SK-N-SH (cell line): ENCODE results near the gene TUFT1. TPM values are rescaled to one million over a fixed set of nuclear protein-coding genes. Genes with fewer than 3 reads are reported as not detected.

ENCODE experiments used
- CTCF ChIA-PET: fragments of 300-600, 350-600 bp; formaldehyde crosslinking; extraction: SDS; loops from one replicate; lab custom pipeline; 2021; lab: Yijun Ruan, JAX
- POLR2A ChIA-PET: fragments of 350-600 bp; sonication (Branson Sonifier 250); formaldehyde crosslinking; extraction: SDS; loops from one replicate; lab custom pipeline; 2020; ENCODE audit warnings: antibody characterized with exemption, inconsistent platforms; lab: Yijun Ruan, JAX
- DNase-seq: peaks from one replicate; pipeline ENCODE4 v3.0.0; 2012
- H2AFZ ChIP-seq: fragments of 200-600 bp; sonication (generic); 2 replicates; pipeline ENCODE4 v1.8.1; 2016; ENCODE audit warnings: antibody characterized with exemption, mild to moderate bottlenecking, low read depth
- H3F3A ChIP-seq: fragments of 200-600 bp; sonication (generic); replicated peaks from 2 replicates; pipeline ENCODE3; 2016; ENCODE audit warnings: antibody characterized with exemption, mild to moderate bottlenecking; ENCODE audit not compliant: insufficient read depth
- H3K27ac ChIP-seq, 2 experiments: fragments of 200-500 bp in 1 of 2; fragments of 200-600 bp in 1 of 2; sonication (Bioruptor generic) in 1 of 2; sonication (generic), shearing (Covaris generic) in 1 of 2; 2 replicates each; pipeline versions ENCODE4 v1.5.1 to v1.6.1; 2014 to 2016; ENCODE audit warnings: low read depth in 2 of 2, inconsistent platforms in 1 of 2, low read length in 1 of 2, mild to moderate bottlenecking in 1 of 2, mixed read lengths in 1 of 2
- H3K27me3 ChIP-seq: fragments of 200-600 bp; sonication (generic), shearing (Covaris generic); 2 replicates; pipeline ENCODE4 v1.6.1; 2016; ENCODE audit warnings: mixed run types; ENCODE audit not compliant: insufficient read depth
- H3K36me3 ChIP-seq, 2 experiments: fragments of 200-500 bp in 1 of 2; fragments of 200-600 bp in 1 of 2; sonication (Bioruptor generic) in 1 of 2; sonication (generic) in 1 of 2; replicated peaks in 1 of 2; 2 replicates each; pipeline versions ENCODE3 to v1.5.1; 2014 to 2016; ENCODE audit warnings: low read length in 1 of 2, mild to moderate bottlenecking in 1 of 2; ENCODE audit not compliant: insufficient read depth in 2 of 2, control insufficient read depth in 1 of 2
- H3K4me1 ChIP-seq, 2 experiments: fragments of 200-500 bp in 1 of 2; fragments of 200-600 bp in 1 of 2; sonication (Bioruptor generic) in 1 of 2; sonication (generic), shearing (Covaris generic) in 1 of 2; 2 replicates each; pipeline versions ENCODE4 v1.5.1 to v1.6.1; 2014 to 2016; ENCODE audit warnings: low read depth in 1 of 2, low read length in 1 of 2, mixed run types in 1 of 2; ENCODE audit not compliant: insufficient read depth in 2 of 2, control insufficient read depth in 1 of 2
- H3K4me2 ChIP-seq: fragments of 200-600 bp; sonication (generic), shearing (Covaris generic); 2 replicates; pipeline ENCODE4 v1.6.1; 2017; ENCODE audit warnings: mixed run types
- H3K4me3 ChIP-seq, 2 experiments: fragments of 200-500 bp in 1 of 2; fragments of 200-600 bp in 1 of 2; sonication (Bioruptor generic) in 1 of 2; sonication (generic), shearing (Covaris generic) in 1 of 2; 2 replicates each; pipeline versions ENCODE4 v1.5.1 to v1.8.1; 2014 to 2016; ENCODE audit warnings: low read depth in 2 of 2, inconsistent platforms in 1 of 2, low read length in 1 of 2, mild to moderate bottlenecking in 1 of 2, mixed read lengths in 1 of 2, moderate library complexity in 1 of 2
- H3K79me2 ChIP-seq: fragments of 200-600 bp; sonication (generic); 2 replicates; pipeline ENCODE4 v1.8.1; 2017; ENCODE audit warnings: mild to moderate bottlenecking; ENCODE audit not compliant: insufficient read depth
- H3K9ac ChIP-seq: fragments of 200-600 bp; sonication (generic); 2 replicates; pipeline ENCODE4 v1.6.1; 2017; ENCODE audit warnings: mixed run types
- H3K9me2 ChIP-seq: fragments of 200-600 bp; sonication (generic); 2 replicates; pipeline ENCODE4 v1.6.1; 2017; ENCODE audit warnings: mixed run types
- H3K9me3 ChIP-seq: fragments of 200-600 bp; sonication (generic); 2 replicates; pipeline ENCODE4 v1.6.1; 2017; ENCODE audit warnings: mixed run types, mild to moderate bottlenecking, moderate library complexity
- H4K20me1 ChIP-seq: fragments of 200-600 bp; sonication (generic); 2 replicates; pipeline ENCODE4 v1.6.1; 2017; ENCODE audit warnings: mild to moderate bottlenecking, mixed run types; ENCODE audit not compliant: insufficient read depth
- CTCF ChIP-seq: fragments of 200-600 bp; sonication (generic); IDR thresholded peaks from 2 replicates; pipeline ENCODE4 v1.6.1; 2017; ENCODE audit warnings: antibody characterized with exemption, mild to moderate bottlenecking, moderate library complexity
- ELF1 ChIP-seq: IDR thresholded peaks from 2 replicates; pipeline ENCODE4 v1.4.0; 2012
- EP300 ChIP-seq, 2 experiments: IDR thresholded peaks; 2 replicates each; pipeline versions ENCODE4 v1.4.0 to v1.6.1; 2012; ENCODE audit warnings: borderline replicate concordance in 1 of 2, low read depth in 1 of 2, low read length in 1 of 2
- EZH2phosphoT487 ChIP-seq: fragments of 200-600 bp; sonication (generic); IDR thresholded peaks from 2 replicates; pipeline ENCODE4 v1.6.1; 2017; ENCODE audit warnings: low read depth, mixed run types, mild to moderate bottlenecking, antibody characterized with exemption, moderate library complexity, borderline replicate concordance
- FOXJ3 ChIP-seq: sonication (generic); formaldehyde crosslinking; IDR thresholded peaks from 2 replicates; pipeline ENCODE4 v1.5.1; 2020; ENCODE audit warnings: mild to moderate bottlenecking, missing genetic modification reagents
- JUND ChIP-seq: IDR thresholded peaks from 2 replicates; pipeline ENCODE4 v1.4.0; 2012
- MEF2A ChIP-seq: IDR thresholded peaks from 2 replicates; pipeline ENCODE4 v1.4.0; 2012; ENCODE audit warnings: low read depth, borderline replicate concordance
- NFIC ChIP-seq: IDR thresholded peaks from 2 replicates; pipeline ENCODE4 v1.4.0; 2012; ENCODE audit warnings: borderline replicate concordance
- NRF1 ChIP-seq: IDR thresholded peaks from 2 replicates; pipeline ENCODE4 v1.6.1; 2012; ENCODE audit warnings: low read depth, mild to moderate bottlenecking, low read length
- PBX3 ChIP-seq: IDR thresholded peaks from 2 replicates; pipeline ENCODE4; 2012
- POLR2AphosphoS5 ChIP-seq: IDR thresholded peaks from 2 replicates; pipeline ENCODE4 v1.6.1; 2012; ENCODE audit warnings: low read depth, low read length
- RAD21 ChIP-seq: IDR thresholded peaks from 2 replicates; pipeline ENCODE4 v1.6.1; 2012; ENCODE audit warnings: mild to moderate bottlenecking, low read length
- RCOR1 ChIP-seq: fragments of 150-350 bp; IDR thresholded peaks from 2 replicates; pipeline ENCODE4 v1.6.1; 2017; ENCODE audit warnings: antibody characterized with exemption, low read length
- TEAD4 ChIP-seq: IDR thresholded peaks from 2 replicates; pipeline ENCODE4 v1.4.0; 2012; ENCODE audit warnings: mild to moderate bottlenecking, borderline replicate concordance; ENCODE audit not compliant: insufficient read depth
- USF1 ChIP-seq: IDR thresholded peaks from 2 replicates; pipeline ENCODE4 v1.4.0; 2012; ENCODE audit warnings: low read depth, borderline replicate concordance
- YY1 ChIP-seq: IDR thresholded peaks from 2 replicates; pipeline ENCODE4 v1.4.0; 2012; ENCODE audit warnings: low read depth, mild to moderate bottlenecking
- WGBS: methylation state at CpG from one replicate; pipeline ENCODE4 v1.1.6; 2017; ENCODE audit warnings: low lambda C conversion rate; 5-methylcytosine and 5-hydroxymethylcytosine counted together
- polyA plus RNA-seq, 3 experiments: library from polyadenylated mRNA; depleted of rRNA; stranded (reverse); fragments of >200 nt; gene quantifications; 2 replicates each; pipeline ENCODE4 v1.2.3, GENCODE V29; 2012
- TF ChIP-seq, protein P1 (sequence below): fragments of 150-350 bp; IDR thresholded peaks from 2 replicates; pipeline ENCODE4 v1.6.1; 2017; ENCODE audit warnings: antibody characterized with exemption, low read length, low read depth, borderline replicate concordance
- TF ChIP-seq, protein P2 (sequence below): IDR thresholded peaks from 2 replicates; pipeline ENCODE4 v1.4.0; 2012; ENCODE audit warnings: low read depth, borderline replicate concordance
- TF ChIP-seq, protein P3 (sequence below): IDR thresholded peaks from 2 replicates; pipeline ENCODE4 v1.4.0; 2012; ENCODE audit warnings: low read depth

Gene TUFT1
- polyA plus RNA-seq, 1 of the 3 experiments (the other 2 are of a cell fraction) = 20.6 TPM

- peak overlapping the region in 1 of 2 experiments; percentile 24; a peak in 2 of 4 replicates for H3K27ac ChIP-seq
- H3K79me2 ChIP-seq = peaks cover 63% of the 10 kb centered on the region
- H2AFZ ChIP-seq = no peak overlapping the region
- no peaks in the 10 kb centered on the region for H3K9me2 ChIP-seq
- ChIA-PET CTCF (no interaction called here), POLR2A (no interaction called here)
- H3K4me2 ChIP-seq = peak overlapping the region; percentile 90
- H3K9ac ChIP-seq = peak overlapping the region; percentile 83
- peak overlapping the region; percentile 77 to 87 for H3K4me3 ChIP-seq
- no peaks in the 10 kb centered on the region for H3K9me3 ChIP-seq
- H3K27me3 ChIP-seq = no peaks in the 10 kb centered on the region
- H3K4me1 ChIP-seq = peaks cover 12 to 17% of the 10 kb centered on the region in 2 experiments; a peak in 3 of 4 replicates
- peaks cover 16% of the 10 kb centered on the region for H3F3A ChIP-seq
- 29% methylated on average over 9 of the region's 9 CpGs for WGBS
- H3K36me3 ChIP-seq = peaks cover 7 to 12% of the 10 kb centered on the region in 2 experiments
- no peak for TF ChIP-seq YY1
- no peak for TF ChIP-seq JUND
- no peak for TF ChIP-seq EP300 (IDR thresholded peaks at IDR 0.05; ENCODE audit: borderline replicate concordance in 1 of 2, low read depth in 1 of 2, low read length in 1 of 2)
- TF ChIP-seq RAD21 = no peak
- TF ChIP-seq, protein P1, sequence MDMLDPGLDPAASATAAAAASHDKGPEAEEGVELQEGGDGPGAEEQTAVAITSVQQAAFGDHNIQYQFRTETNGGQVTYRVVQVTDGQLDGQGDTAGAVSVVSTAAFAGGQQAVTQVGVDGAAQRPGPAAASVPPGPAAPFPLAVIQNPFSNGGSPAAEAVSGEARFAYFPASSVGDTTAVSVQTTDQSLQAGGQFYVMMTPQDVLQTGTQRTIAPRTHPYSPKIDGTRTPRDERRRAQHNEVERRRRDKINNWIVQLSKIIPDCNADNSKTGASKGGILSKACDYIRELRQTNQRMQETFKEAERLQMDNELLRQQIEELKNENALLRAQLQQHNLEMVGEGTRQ = no peak
- no peak for TF ChIP-seq ELF1
- TF ChIP-seq POLR2AphosphoS5 = no peak
- TF ChIP-seq, protein P2, sequence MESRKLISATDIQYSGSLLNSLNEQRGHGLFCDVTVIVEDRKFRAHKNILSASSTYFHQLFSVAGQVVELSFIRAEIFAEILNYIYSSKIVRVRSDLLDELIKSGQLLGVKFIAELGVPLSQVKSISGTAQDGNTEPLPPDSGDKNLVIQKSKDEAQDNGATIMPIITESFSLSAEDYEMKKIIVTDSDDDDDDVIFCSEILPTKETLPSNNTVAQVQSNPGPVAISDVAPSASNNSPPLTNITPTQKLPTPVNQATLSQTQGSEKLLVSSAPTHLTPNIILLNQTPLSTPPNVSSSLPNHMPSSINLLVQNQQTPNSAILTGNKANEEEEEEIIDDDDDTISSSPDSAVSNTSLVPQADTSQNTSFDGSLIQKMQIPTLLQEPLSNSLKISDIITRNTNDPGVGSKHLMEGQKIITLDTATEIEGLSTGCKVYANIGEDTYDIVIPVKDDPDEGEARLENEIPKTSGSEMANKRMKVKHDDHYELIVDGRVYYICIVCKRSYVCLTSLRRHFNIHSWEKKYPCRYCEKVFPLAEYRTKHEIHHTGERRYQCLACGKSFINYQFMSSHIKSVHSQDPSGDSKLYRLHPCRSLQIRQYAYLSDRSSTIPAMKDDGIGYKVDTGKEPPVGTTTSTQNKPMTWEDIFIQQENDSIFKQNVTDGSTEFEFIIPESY = no peak
- TF ChIP-seq MEF2A = no peak
- TF ChIP-seq EZH2phosphoT487 = no peak
- TF ChIP-seq CTCF = no peak
- no peak for TF ChIP-seq RCOR1
- TF ChIP-seq, protein P3, sequence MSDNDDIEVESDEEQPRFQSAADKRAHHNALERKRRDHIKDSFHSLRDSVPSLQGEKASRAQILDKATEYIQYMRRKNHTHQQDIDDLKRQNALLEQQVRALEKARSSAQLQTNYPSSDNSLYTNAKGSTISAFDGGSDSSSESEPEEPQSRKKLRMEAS = no peak
- no peak for TF ChIP-seq TEAD4
- TF ChIP-seq NRF1 = no peak
- no peak for TF ChIP-seq USF1
- TF ChIP-seq NFIC = no peak
- TF ChIP-seq FOXJ3 (CRISPR knock-in tag) = no peak
- TF ChIP-seq PBX3 = no peak
- peaks cover 12% of the 10 kb centered on the region for H4K20me1 ChIP-seq
- peak; percentile 45 for DNase-seq
These were observed 73.2 kb downstream of the TUFT1 start for GRCh38 chr1:151613282-151613780.
